Ectodermal cell (in vitro differentiated cells): Measurements from ENCODE around the gene ATRN.
"Not testable (repeated sequence)": the region's sequence is repeated elsewhere in the genome, so short reads cannot be mapped to it uniquely, and the experiment has no call there.

Experiments
- H3K27ac ChIP-seq: 2 replicates; pipeline ENCODE4 v1.7.0; 2013; ENCODE audit warnings: mild to moderate bottlenecking, low read depth, low read length; ENCODE audit not compliant: insufficient read depth, poor library complexity, severe bottlenecking
- H3K27me3 ChIP-seq: 2 replicates; pipeline ENCODE4 v1.7.0; 2013; ENCODE audit warnings: mild to moderate bottlenecking, low read length; ENCODE audit not compliant: insufficient read depth, control insufficient read depth, poor library complexity, severe bottlenecking
- H3K36me3 ChIP-seq: one replicate; pipeline ENCODE4 v1.7.0; 2013; ENCODE audit warnings: low read length; ENCODE audit not compliant: control insufficient read depth, insufficient read depth
- H3K4me1 ChIP-seq: one replicate; pipeline ENCODE4 v1.7.0; 2013; ENCODE audit warnings: low read length; ENCODE audit not compliant: control insufficient read depth, insufficient read depth
- H3K4me3 ChIP-seq: 2 replicates; pipeline ENCODE4 v1.7.0; 2013; ENCODE audit warnings: low read depth, low read length, control low read depth; ENCODE audit not compliant: insufficient read depth
- H3K9me3 ChIP-seq: 2 replicates; pipeline ENCODE4 v1.7.0; 2013; ENCODE audit warnings: mild to moderate bottlenecking, low read length, moderate library complexity; ENCODE audit not compliant: control insufficient read depth
- WGBS, 2 experiments: methylation state at CpG; one replicate each; pipeline ENCODE4 v1.1.7; 2013; ENCODE audit warnings: missing lambda C conversion rate in 2 of 2; 5-methylcytosine and 5-hydroxymethylcytosine counted together

The ATRN gene

GRCh38 chr20:3510110-3510509, 39.3 kb downstream of the ATRN start:
- Histone ChIP-seq H3K27me3 (no peaks in the 10 kb centered on the region), H3K27ac (no peak overlapping the region), H3K9me3 (no peaks in the 10 kb centered on the region), H3K4me3 (no peak overlapping the region), H3K36me3 (no peaks in the 10 kb centered on the region), H3K4me1 (no peaks in the 10 kb centered on the region)
- WGBS, 2 experiments = 94 to 100% methylated on average over 1 to 2 of the region's 2 CpGs

DNA sequence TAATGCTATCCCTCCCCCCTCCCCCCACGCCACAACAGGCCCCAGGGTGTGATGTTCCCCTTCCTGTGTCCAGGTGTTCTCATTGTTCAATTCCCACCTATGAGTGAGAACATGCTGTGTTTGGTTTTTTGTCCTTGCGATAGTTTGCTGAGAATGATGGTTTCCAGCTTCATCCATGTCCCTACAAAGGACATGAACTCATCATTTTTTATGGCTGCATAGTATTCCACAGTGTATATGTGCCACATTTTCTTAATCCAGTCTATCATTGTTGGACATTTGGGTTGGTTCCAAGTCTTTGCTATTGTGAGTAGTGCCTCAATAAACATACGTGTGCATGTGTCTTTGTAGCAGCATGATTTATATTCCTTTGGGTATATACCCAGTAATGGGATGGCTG, 41.4 kb downstream of the ATRN start:
- H3K9me3 ChIP-seq, H3K27ac ChIP-seq, H3K4me3 ChIP-seq, H3K36me3 ChIP-seq, H3K27me3 ChIP-seq, H3K4me1 ChIP-seq: not testable (repeated sequence)
- WGBS, 2 experiments = 100% methylated on average over 1 of the region's 3 CpGs; no CpG with 5 or more reads in 1 of the 2 experiments

DNA sequence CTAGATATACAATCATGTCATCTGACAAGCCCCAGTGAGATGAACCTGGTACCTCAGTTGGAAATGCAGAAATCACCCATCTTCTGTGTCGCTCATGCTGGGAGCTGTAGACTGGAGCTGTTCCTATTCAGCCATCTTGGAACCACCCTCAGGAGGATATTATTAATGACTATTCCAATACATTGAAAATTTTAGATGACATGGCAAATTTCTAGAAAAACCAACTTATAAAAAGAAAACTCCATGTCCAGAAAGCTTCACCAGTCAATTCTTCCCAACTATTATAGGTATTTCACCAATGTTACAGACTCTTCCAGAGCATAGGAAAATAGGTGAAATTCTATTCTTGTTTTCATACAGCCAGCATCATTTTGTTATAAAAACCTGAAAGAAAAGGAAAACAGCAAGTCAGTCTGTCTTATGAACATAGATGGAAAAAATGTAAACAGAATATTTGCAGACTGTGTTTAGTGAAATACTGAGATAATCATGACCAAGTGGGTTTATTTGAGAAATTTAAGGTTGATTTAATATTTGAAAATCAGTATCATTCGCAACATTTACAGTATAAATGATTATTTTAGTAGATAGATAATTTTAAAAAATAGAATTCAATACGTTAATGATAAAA, 43.3 kb downstream of the ATRN start:
- H3K4me1 ChIP-seq = no peaks in the 10 kb centered on the region
- H3K9me3 ChIP-seq = no peaks in the 10 kb centered on the region
- H3K4me3 ChIP-seq = no peak overlapping the region
- no peaks in the 10 kb centered on the region for H3K36me3 ChIP-seq
- no peak overlapping the region for H3K27ac ChIP-seq
- 96 to 100% methylated on average over 1 to 2 of the region's 3 CpGs for WGBS, 2 experiments
- no peaks in the 10 kb centered on the region for H3K27me3 ChIP-seq

GRCh38 chr20:3515379-3516170, 44.8 kb downstream of the ATRN start:
- Histone ChIP-seq H3K4me3 (no peak overlapping the region), H3K27me3 (no peaks in the 10 kb centered on the region), H3K9me3 (no peaks in the 10 kb centered on the region), H3K27ac (no peak overlapping the region), H3K4me1 (no peaks in the 10 kb centered on the region), H3K36me3 (no peaks in the 10 kb centered on the region)
- 93 to 94% methylated on average over 2 to 3 of the region's 3 CpGs for WGBS, 2 experiments

GRCh38 chr20:3521852-3522740, 51.3 kb downstream of the ATRN start:
- H3K4me3 ChIP-seq = no peak overlapping the region
- H3K4me1 ChIP-seq = no peaks in the 10 kb centered on the region
- no peak overlapping the region for H3K27ac ChIP-seq
- no peaks in the 10 kb centered on the region for H3K36me3 ChIP-seq
- H3K9me3 ChIP-seq = no peaks in the 10 kb centered on the region
- no peaks in the 10 kb centered on the region for H3K27me3 ChIP-seq
- whole genome bisulfite sequencing, 2 experiments = 91 to 92% methylated on average over 4 to 5 of the region's 5 CpGs

DNA sequence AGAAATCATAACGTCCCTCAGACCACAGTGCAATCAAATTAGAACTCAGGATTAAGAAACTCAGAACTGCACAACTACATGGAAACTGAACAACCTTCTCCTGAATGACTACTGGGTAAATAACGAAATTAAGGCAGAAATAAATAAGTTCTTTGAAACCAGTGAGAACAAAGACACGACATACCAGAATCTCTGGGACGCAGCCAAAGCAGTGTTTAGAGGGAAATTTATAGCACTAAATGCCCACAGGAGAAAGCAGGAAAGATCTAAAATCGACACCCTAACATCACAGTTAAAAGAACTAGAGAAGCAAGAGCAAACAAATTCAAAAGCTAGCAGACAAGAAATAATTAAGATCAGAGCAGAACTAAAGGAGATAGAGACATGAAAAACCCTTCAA, 53.9 kb downstream of the ATRN start:
- WGBS, 2 experiments = 91 to 95% methylated on average over 4 of the region's 5 CpGs

DNA sequence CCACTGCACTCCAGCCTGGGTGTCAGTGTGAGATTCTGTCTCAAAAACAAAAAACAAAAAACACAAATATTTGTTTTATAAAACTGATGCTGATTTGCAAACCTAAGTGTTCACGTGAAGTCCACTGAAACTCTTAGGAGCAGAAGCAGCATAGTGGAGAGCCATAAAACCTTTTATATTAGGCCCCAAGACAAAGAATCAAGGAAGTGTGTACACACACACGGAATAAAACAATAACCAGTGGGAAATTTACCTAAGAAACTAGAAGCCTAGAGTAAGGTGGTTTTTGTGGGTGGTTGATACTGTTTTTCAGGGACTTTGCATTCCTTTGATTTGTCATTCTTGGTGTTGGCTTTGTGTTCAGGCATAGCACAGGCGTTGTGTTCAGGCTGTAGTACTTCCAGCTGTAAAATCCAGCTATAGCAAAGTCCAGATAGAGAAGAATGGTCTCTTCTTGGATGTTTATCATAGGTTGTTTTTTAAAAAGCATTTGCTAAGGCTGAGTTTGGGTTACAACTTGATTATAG, 61.3 kb downstream of the ATRN start:
- H3K36me3 ChIP-seq = no peaks in the 10 kb centered on the region
- no peak overlapping the region for H3K27ac ChIP-seq
- 94 to 96% methylated on average over 3 of the region's 3 CpGs for WGBS, 2 experiments
- no peak overlapping the region for H3K4me3 ChIP-seq
- H3K4me1 ChIP-seq = no peaks in the 10 kb centered on the region
- no peaks in the 10 kb centered on the region for H3K9me3 ChIP-seq
- no peaks in the 10 kb centered on the region for H3K27me3 ChIP-seq

More for the DNA sequence above, 53.9 kb downstream of the ATRN start:
- not testable (repeated sequence) for H3K27ac ChIP-seq, H3K4me3 ChIP-seq, H3K27me3 ChIP-seq, H3K4me1 ChIP-seq, H3K9me3 ChIP-seq, H3K36me3 ChIP-seq

- not testable (repeated sequence) for H3K27me3 ChIP-seq, H3K27ac ChIP-seq, H3K4me3 ChIP-seq, H3K4me1 ChIP-seq, H3K9me3 ChIP-seq, H3K36me3 ChIP-seq
- no CpG with 5 or more reads among the region's 1 CpG for whole genome bisulfite sequencing, 2 experiments
These were observed 66.9 kb downstream of the ATRN start for GRCh38 chr20:3537733-3538132.

DNA sequence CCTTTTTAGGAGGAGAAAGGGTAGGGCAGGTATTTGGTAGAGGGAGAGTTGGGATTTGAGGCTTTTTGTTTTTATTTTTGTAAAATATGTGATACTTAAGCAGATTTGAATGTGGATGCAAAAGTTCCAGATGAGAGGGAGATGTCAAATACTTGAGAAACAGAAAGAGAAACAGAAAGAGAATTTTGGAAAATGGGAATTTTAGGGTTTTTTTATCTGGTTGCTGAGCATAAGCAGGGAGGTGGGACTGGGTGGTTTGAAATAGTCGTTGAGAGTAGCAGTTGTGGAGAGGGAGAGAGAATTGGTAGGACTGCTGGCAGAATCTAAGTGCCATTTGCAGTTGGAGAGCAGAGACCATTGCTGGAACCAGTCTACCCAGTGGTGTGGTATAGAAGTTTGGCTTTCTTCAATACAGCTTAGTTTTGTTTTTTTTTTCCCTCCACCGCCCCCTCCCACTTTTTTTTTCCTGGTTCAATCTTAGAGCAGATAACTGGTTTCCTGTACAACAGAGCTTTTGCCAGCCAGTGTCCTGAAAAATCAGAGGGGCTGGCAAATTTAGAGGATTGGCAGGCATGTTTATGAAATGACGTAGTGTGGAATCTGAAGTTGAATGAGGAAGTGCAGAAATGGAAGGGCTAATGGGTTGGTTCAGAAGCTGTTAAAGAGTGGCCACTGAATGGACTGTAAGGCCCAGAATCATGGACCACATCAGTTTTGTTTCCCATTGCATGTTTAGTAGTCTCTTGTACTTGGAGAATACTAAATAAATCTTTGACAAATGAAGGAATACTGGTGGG, 68.7 kb downstream of the ATRN start:
- WGBS, 2 experiments = 87 to 88% methylated on average over 3 of the region's 3 CpGs

More for the DNA sequence above, 68.7 kb downstream of the ATRN start:
- no peaks in the 10 kb centered on the region for H3K4me1 ChIP-seq
- no peaks in the 10 kb centered on the region for H3K27me3 ChIP-seq
- no peaks in the 10 kb centered on the region for H3K9me3 ChIP-seq
- no peak overlapping the region for H3K27ac ChIP-seq
- H3K4me3 ChIP-seq = no peak overlapping the region
- H3K36me3 ChIP-seq = no peaks in the 10 kb centered on the region
